Measurements from ENCODE around the gene CES4A.
"Not testable (repeated sequence)": the region's sequence is repeated elsewhere in the genome, so short reads cannot be mapped to it uniquely, and the experiment has no call there.

DNA sequence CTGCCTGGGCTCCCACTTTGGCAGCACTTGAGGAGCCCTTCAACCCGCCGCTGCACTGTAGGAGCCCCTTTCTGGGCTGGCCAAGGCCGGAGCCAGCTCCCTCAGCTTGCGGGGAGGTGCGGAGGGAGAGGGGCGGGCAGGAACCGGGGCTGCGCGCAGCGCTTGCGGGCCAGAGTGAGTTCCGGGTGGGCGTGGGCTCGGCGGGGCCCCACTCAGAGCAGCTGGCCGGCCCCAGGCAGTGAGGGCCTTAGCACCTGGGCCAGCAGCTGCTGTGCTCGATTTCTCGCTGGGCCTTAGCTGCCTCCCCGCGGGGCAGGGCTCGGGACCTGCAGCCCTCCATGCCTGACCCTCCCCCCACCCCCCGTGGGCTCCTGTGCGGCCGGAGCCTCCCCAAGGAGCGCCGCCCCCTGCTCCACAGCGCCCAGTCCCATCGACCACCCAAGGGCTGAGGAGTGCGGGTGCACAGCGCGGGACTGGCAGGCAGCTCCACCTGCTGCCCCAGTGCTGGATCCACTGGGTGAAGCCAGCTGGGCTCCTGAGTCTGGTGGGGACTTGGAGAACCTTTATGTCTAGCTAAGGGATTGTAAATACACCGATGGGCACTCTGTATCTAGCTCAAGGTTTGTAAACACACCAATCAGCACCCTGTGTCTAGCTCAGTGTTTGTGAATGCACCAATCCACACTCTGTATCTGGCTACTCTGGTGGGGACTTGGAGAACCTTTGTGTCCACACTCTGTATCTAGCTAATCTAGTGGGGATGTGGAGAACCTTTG, 14.0 kb upstream of the CES4A start:
- TF ChIP-seq, protein P1, sequence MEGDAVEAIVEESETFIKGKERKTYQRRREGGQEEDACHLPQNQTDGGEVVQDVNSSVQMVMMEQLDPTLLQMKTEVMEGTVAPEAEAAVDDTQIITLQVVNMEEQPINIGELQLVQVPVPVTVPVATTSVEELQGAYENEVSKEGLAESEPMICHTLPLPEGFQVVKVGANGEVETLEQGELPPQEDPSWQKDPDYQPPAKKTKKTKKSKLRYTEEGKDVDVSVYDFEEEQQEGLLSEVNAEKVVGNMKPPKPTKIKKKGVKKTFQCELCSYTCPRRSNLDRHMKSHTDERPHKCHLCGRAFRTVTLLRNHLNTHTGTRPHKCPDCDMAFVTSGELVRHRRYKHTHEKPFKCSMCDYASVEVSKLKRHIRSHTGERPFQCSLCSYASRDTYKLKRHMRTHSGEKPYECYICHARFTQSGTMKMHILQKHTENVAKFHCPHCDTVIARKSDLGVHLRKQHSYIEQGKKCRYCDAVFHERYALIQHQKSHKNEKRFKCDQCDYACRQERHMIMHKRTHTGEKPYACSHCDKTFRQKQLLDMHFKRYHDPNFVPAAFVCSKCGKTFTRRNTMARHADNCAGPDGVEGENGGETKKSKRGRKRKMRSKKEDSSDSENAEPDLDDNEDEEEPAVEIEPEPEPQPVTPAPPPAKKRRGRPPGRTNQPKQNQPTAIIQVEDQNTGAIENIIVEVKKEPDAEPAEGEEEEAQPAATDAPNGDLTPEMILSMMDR (IDR thresholded peaks at IDR 0.05), result not testable (repeated sequence)
- TF ChIP-seq POLR2A (IDR thresholded peaks at IDR 0.05), result not testable (repeated sequence)
